SHP77 treated with DMSO at 0.1 percent for 48 hours (cell line): ENCODE results near the gene ZNF333.

Experiments
- DNase-seq: peaks from one replicate; lab custom pipeline; 2025; lab: John Stamatoyannopoulos, UW

ZNF333 gene

DNA sequence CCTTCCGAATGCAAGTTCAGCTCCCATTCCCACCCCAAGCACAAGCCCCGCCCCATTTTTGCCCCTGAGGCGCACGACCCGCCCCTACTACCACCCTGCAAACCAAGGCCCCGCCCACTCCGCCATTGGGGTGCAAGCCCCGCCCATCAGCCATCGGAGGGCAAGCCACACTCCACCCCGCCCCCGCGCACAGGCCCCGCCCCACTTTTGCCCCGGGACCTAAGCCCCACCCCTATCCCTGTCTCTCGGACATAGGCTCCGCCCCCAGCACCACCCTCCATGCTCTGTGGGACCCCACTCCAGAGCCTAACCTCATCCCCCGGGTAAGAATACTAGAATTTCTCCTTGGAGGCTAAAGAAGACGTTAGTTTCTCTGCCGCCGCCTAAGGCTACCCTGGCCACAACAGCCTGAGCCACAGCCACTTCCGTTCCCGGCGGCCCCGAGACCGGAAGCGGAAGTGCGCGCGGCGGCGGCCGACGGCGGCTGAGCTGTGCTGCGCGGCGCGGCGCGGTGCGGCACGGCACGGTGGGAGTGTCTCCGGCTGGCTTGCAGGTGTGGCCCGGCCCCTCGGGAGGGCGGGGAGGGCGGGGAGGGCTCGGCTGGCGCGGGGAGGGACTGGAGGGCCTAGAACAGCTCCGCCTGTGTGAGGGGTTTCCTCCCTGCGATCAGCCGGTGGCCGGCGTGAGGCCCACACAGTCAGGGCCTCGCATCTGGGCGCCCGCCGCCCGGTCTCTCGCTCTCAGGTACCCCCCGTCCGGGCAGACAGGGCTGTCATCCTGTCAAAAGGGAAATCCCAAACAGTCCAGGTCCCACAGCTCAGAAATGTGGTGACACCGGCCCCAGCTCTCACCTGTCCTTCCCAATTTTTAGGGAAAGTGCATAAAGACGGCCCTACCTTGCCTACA lies at the start of gene ZNF333:
Gene ZNF333 (plus strand): TSS at position 451 of the 906 bp plus-strand sequence. CDS start 3,444 bp downstream, outside the sequence.
- peak; percentile 60 for DNase-seq

GRCh38 chr19:14648506-14648905 lies 41.3 kb upstream of the ZNF333 start:
- DNase-seq = no peak

GRCh38 chr19:14649020-14649419 lies 40.8 kb upstream of the ZNF333 start:
- no peak for DNase-seq

DNA sequence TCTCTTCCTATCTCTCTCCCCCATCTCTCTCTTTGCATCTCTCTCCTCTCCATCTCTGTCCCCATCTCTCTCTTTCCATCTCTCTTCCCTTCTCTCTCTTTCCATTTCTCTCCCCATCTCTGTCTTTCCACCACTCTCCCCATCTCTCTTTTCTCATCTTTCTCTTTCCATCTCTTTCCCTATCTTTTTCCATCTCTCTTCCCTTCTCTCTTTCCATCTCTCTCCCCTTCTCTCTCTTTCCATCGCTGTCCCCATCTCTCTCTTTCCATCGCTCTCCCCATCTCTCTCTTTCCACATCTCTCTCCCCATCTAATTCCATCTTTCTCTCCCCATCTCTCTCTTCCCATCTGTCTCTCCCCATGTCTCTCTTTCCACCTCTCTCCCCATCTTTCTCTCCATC lies 39.7 kb upstream of the ZNF333 start:
- DNase-seq = no peak

- DNase-seq = no peak
Observed at GRCh38 chr19:14654786-14655560, 34.9 kb upstream of the ZNF333 start.

DNA sequence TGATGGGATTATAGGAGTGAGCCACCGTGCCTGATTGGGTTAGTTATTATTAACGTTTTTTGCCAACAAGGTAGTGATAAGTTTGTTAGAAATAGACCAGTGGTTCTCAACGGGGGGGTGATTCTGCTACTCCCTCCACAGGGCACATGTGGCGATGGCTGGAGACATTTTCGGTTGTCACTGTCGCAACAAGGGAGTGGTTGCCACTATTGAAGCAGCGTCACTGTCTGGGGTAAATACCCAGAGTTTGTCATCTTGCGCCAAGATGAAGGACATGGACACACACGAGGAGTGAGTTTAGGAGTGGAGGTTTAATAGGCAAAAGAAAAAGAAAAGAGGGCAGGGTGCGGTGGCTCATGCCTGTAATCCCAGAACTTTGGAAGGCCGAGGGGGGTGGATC lies 34.1 kb upstream of the ZNF333 start:
- no peak for DNase-seq

DNA sequence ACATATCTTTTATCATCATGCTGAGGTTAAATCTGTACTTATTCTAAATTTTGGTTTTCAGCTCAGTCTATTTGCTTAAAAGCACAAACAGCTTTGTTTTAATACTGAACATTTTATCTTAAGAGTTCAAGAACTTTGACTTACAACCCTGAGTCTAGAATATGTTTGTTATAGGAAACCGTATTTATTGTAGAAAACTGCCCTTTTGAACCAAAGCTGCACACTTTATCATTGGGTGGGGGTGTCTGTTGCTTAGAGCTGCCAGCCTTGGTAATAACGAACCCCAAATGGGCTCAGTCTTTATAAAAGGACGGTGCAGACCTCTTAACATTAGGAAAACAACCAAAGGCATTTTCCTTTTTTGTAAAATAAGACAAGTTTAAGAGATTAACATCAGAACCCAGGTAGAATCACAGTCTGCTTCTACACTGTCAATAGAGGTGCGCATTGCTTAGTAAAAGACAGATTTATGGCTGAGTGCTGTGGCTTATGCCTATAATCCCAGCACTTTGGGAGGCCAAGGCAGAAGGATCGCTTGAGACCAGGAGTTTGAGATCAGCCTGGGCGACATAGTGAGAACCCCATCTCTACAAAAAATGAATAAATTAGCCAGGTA lies 29.9 kb upstream of the ZNF333 start:
- no peak for DNase-seq

- DNase-seq = no peak
Observed at GRCh38 chr19:14661372-14661924, 28.4 kb upstream of the ZNF333 start.

DNA sequence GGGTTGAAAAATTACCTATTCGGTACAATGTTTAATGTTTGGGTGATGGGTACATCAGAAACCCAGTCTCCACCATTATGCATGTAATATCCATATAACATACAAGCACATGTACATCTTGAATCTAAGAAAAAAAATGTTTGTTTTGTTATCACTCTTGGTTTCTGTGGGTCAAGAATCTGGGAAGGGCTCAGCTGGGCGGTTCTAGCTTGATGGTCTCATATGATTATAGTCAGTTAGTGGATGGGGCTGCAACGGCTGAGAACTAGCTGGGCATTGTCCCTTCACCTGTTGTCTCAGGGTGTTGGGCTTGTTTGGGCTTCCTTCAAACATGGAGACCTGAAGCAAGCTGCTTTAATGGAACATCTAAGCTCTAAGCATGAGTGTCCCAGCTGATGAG lies 19.9 kb upstream of the ZNF333 start:
- DNase-seq = no peak

GRCh38 chr19:14670408-14670807 lies 19.4 kb upstream of the ZNF333 start:
- no peak for DNase-seq

- DNase-seq = no peak
Observed at GRCh38 chr19:14672188-14672872, 17.5 kb upstream of the ZNF333 start.

DNA sequence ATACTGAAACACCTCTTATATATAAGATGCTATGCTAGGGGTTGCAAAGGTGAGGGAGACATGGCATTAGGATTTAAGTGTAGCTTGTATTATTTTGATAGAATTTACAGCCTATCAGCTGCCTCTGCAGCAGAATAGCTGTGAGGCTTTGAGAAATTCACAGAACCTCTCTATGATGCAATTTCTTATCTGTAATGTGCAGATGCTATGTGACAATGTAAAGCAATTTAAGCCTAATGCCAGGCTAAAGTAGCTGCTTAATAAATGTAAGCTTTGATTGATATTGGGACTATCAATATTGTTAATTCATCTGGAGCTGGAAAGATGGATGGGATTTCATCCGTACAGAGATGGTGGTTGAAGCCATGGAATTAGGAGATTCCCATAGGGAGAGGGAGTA lies 16.8 kb upstream of the ZNF333 start:
- no peak for DNase-seq

GRCh38 chr19:14674764-14675163 lies 15.1 kb upstream of the ZNF333 start, which contains the start of gene ADGRE3:
Gene ADGRE3, minus strand, starts transcription at chr19:14674844. Its CDS starts 74 bp downstream, at chr19:14674770.
- DNase-seq = no peak

GRCh38 chr19:14676762-14677161 lies 13.1 kb upstream of the ZNF333 start:
- DNase-seq = no peak

DNA sequence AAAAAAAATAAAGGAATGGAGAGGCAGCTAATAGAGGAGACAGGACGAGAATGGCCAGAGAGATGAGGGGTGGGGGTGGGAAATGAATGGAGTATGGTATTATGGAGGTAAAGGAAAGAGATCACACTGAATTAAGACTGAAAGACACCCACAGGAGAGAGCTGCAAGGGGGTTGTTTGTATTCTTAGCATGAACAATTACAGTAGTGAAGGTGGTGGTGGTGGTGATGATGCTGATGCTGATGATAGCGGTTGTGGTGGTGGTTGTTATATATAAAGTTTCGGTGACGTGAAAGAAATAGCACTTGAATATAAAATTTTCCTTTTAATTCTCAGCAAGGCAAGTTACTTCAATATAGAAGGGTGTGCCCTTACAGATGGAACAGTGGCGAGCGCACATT lies 12.4 kb upstream of the ZNF333 start:
- DNase-seq = no peak

DNA sequence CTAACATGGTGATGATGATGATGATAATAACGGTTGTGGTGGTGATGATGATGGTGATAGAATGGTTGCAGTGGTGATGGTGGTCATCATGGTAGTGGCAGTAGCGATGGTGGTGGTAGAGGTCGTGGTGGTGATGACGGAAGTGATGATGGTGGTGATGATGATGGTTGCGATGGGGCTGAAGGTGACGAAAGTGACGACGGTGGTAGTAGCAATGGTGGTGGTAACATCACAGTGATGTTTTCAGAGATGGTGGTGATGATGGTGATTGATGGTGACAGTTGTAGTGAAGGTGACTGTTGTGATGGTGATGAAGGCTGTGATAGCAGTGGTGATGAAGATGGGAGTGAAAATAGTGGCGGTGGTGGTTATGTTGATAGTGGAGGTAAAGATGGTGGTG lies 11.6 kb upstream of the ZNF333 start:
- no peak for DNase-seq

GRCh38 chr19:14682084-14682483 lies 7.8 kb upstream of the ZNF333 start:
- no peak for DNase-seq

GRCh38 chr19:14683439-14683838 lies 6.4 kb upstream of the ZNF333 start:
- DNase-seq = no peak

- DNase-seq = peak; percentile 2
Observed at GRCh38 chr19:14686411-14686810, 3.4 kb upstream of the ZNF333 start.

GRCh38 chr19:14694641-14695266 lies 4.9 kb downstream of the ZNF333 start:
- no peak for DNase-seq

DNA sequence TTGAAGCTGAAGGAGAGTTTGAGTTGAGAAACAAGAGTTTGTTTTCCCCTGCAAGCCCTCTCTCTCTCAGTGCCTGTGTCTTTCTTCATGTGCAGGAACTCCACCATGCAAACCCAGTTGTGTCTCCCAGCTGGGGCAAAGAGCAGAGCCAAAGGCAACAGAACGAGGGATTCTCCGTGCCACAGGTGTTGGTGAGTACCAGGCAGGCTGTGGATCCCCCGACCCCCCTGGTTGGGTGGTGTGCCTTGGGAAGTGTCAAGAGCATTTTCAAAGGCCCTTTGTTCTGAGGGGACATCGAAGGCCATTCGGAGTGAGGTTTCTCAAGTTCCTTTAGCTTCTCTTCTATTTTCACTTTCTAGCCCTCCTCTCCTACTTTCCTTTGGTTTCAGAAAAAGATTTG lies 5.6 kb downstream of the ZNF333 start:
- DNase-seq = no peak
